ENCODE data around the gene KCNMA1.

KCNMA1 gene

DNA sequence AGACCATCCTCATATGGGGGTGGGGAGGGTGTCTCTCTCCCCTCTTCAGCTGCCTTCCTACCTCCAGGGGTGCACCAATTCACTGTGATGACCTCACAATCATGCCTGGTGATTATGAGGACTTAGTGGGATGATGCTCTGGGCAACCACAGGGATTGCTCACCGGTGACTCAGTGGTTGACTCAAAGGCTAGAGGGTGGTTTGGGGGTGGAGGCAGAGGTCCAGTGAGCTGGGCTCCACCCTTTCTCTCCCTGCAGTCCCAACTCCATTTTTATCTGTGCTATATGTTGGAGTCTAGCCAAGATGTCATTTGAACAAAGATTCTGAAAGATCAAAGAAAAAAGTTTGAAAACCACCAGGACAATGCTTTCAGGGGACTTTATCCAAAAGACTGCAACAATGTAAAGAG is 286.9 kb downstream of the KCNMA1 start:
- TF ChIP-seq, protein P1, sequence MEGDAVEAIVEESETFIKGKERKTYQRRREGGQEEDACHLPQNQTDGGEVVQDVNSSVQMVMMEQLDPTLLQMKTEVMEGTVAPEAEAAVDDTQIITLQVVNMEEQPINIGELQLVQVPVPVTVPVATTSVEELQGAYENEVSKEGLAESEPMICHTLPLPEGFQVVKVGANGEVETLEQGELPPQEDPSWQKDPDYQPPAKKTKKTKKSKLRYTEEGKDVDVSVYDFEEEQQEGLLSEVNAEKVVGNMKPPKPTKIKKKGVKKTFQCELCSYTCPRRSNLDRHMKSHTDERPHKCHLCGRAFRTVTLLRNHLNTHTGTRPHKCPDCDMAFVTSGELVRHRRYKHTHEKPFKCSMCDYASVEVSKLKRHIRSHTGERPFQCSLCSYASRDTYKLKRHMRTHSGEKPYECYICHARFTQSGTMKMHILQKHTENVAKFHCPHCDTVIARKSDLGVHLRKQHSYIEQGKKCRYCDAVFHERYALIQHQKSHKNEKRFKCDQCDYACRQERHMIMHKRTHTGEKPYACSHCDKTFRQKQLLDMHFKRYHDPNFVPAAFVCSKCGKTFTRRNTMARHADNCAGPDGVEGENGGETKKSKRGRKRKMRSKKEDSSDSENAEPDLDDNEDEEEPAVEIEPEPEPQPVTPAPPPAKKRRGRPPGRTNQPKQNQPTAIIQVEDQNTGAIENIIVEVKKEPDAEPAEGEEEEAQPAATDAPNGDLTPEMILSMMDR (IDR thresholded peaks at IDR 0.05; ENCODE audit: insufficient read depth, low read length, poor library complexity, severe bottlenecking), result no peak
- TF ChIP-seq EZH2phosphoT487 (conservative IDR thresholded peaks at IDR 0.05; ENCODE audit: low read length), result no peak
- Histone ChIP-seq H4K20me1 (ENCODE audit: low read depth, low read length) (no peaks in the 10 kb centered on the region), H3K27me3 (ENCODE audit: low read length) (no peaks in the 10 kb centered on the region), H3K27ac (ENCODE audit: low read depth, low read length) (no peak overlapping the region), H3F3A (ENCODE audit: insufficient read depth) (no peaks in the 10 kb centered on the region), H3K4me3 (ENCODE audit: insufficient read depth, low read length, poor library complexity, severe bottlenecking) (no peak overlapping the region), H3K36me3 (ENCODE audit: low read length) (no peaks in the 10 kb centered on the region), H3K9ac (ENCODE audit: low read length) (no peak overlapping the region), H3K9me3 (ENCODE audit: insufficient read depth, low read length) (no peaks in the 10 kb centered on the region), H3K9me2 (replicated peaks; ENCODE audit: insufficient read depth, low read length) (no peaks in the 10 kb centered on the region), H3K4me2 (ENCODE audit: low read depth, low read length, poor library complexity, severe bottlenecking) (no peak overlapping the region), H3K79me2 (ENCODE audit: insufficient read depth, low read length) (no peaks in the 10 kb centered on the region), H2AFZ (ENCODE audit: low read depth, low read length, severe bottlenecking) (no peak overlapping the region)

- Histone ChIP-seq H3K9me3 (ENCODE audit: insufficient read depth, low read length) (no peaks in the 10 kb centered on the region), H3K4me3 (ENCODE audit: insufficient read depth, low read length, poor library complexity, severe bottlenecking) (no peak overlapping the region), H3K4me2 (ENCODE audit: low read depth, low read length, poor library complexity, severe bottlenecking) (no peak overlapping the region), H3K9me2 (replicated peaks; ENCODE audit: insufficient read depth, low read length) (no peaks in the 10 kb centered on the region), H3K36me3 (ENCODE audit: low read length) (no peaks in the 10 kb centered on the region), H3K27ac (ENCODE audit: low read depth, low read length) (no peak overlapping the region), H2AFZ (ENCODE audit: low read depth, low read length, severe bottlenecking) (no peak overlapping the region), H3K79me2 (ENCODE audit: insufficient read depth, low read length) (no peaks in the 10 kb centered on the region), H3K27me3 (ENCODE audit: low read length) (no peaks in the 10 kb centered on the region), H3F3A (ENCODE audit: insufficient read depth) (no peaks in the 10 kb centered on the region), H3K9ac (ENCODE audit: low read length) (no peak overlapping the region), H4K20me1 (ENCODE audit: low read depth, low read length) (no peaks in the 10 kb centered on the region)
- TF ChIP-seq, protein P1 (IDR thresholded peaks at IDR 0.05; ENCODE audit: insufficient read depth, low read length, poor library complexity, severe bottlenecking), result no peak
- no peak for TF ChIP-seq EZH2phosphoT487 (conservative IDR thresholded peaks at IDR 0.05; ENCODE audit: low read length)
Observed at GRCh38 chr10:77350134-77350533, 287.5 kb downstream of the KCNMA1 start.

- no peaks in the 10 kb centered on the region for H3F3A ChIP-seq (ENCODE audit: insufficient read depth)
- H2AFZ ChIP-seq (ENCODE audit: low read depth, low read length, severe bottlenecking), result no peak overlapping the region
- H3K9ac ChIP-seq (ENCODE audit: low read length), result no peak overlapping the region
- TF ChIP-seq EZH2phosphoT487 (conservative IDR thresholded peaks at IDR 0.05; ENCODE audit: low read length), result no peak
- TF ChIP-seq, protein P1 (IDR thresholded peaks at IDR 0.05; ENCODE audit: insufficient read depth, low read length, poor library complexity, severe bottlenecking), result no peak
- H3K4me2 ChIP-seq (ENCODE audit: low read depth, low read length, poor library complexity, severe bottlenecking), result no peak overlapping the region
- H3K27me3 ChIP-seq (ENCODE audit: low read length), result no peaks in the 10 kb centered on the region
- no peaks in the 10 kb centered on the region for H3K9me3 ChIP-seq (ENCODE audit: insufficient read depth, low read length)
- H3K9me2 ChIP-seq (replicated peaks; ENCODE audit: insufficient read depth, low read length), result no peaks in the 10 kb centered on the region
- H3K36me3 ChIP-seq (ENCODE audit: low read length), result no peaks in the 10 kb centered on the region
- no peak overlapping the region for H3K4me3 ChIP-seq (ENCODE audit: insufficient read depth, low read length, poor library complexity, severe bottlenecking)
- H3K79me2 ChIP-seq (ENCODE audit: insufficient read depth, low read length), result no peaks in the 10 kb centered on the region
- no peaks in the 10 kb centered on the region for H4K20me1 ChIP-seq (ENCODE audit: low read depth, low read length)
- H3K27ac ChIP-seq (ENCODE audit: low read depth, low read length), result no peak overlapping the region
Observed at GRCh38 chr10:77349226-77349625, 288.4 kb downstream of the KCNMA1 start.

All from SU-DHL-6 (cell line).